KG1 (cell line): Measurements from ENCODE around the gene MTMR3.

Experiments
- DNase-seq: peaks from one replicate; lab custom pipeline; 2025; lab: John Stamatoyannopoulos, UW

MTMR3 gene

GRCh38 chr22:29916007-29916544, 33.1 kb downstream of the MTMR3 start:
- no peak for DNase-seq

- no peak for DNase-seq
Observed at GRCh38 chr22:29917052-29917902, 34.3 kb downstream of the MTMR3 start.

GRCh38 chr22:29925402-29925801, 42.4 kb downstream of the MTMR3 start:
- DNase-seq: no peak

GRCh38 chr22:29926057-29926456, 43.1 kb downstream of the MTMR3 start:
- DNase-seq: no peak

GRCh38 chr22:29932136-29932535, 49.2 kb downstream of the MTMR3 start:
- no peak for DNase-seq

GRCh38 chr22:29933619-29934018, 50.6 kb downstream of the MTMR3 start:
- DNase-seq: no peak

- no peak for DNase-seq
Observed at GRCh38 chr22:29934596-29934995, 51.6 kb downstream of the MTMR3 start.

- no peak for DNase-seq
Observed at GRCh38 chr22:29936186-29936585, 53.2 kb downstream of the MTMR3 start.

GRCh38 chr22:29937940-29938693, 55.1 kb downstream of the MTMR3 start:
- DNase-seq: no peak

- no peak for DNase-seq
Observed at GRCh38 chr22:29940526-29940925, 57.6 kb downstream of the MTMR3 start.

GRCh38 chr22:29944339-29944738, 61.4 kb downstream of the MTMR3 start:
- no peak for DNase-seq

GRCh38 chr22:29945435-29945834, 62.5 kb downstream of the MTMR3 start:
- no peak for DNase-seq

GRCh38 chr22:29946220-29946619, 63.2 kb downstream of the MTMR3 start:
- DNase-seq: no peak

- no peak for DNase-seq
Observed at GRCh38 chr22:29947410-29948384, 64.7 kb downstream of the MTMR3 start.

- DNase-seq: no peak
Observed at GRCh38 chr22:29948385-29948769, 65.4 kb downstream of the MTMR3 start.

GRCh38 chr22:29949872-29950271, 66.9 kb downstream of the MTMR3 start:
- no peak for DNase-seq

- no peak for DNase-seq
Observed at GRCh38 chr22:29951791-29952413, 68.9 kb downstream of the MTMR3 start.

GRCh38 chr22:29954203-29954855, 71.4 kb downstream of the MTMR3 start:
- no peak for DNase-seq

- no peak for DNase-seq
Observed at GRCh38 chr22:29956680-29957079, 73.7 kb downstream of the MTMR3 start.

- DNase-seq: no peak
Observed at GRCh38 chr22:29958170-29958569, 75.2 kb downstream of the MTMR3 start.

GRCh38 chr22:29964776-29965175, 81.8 kb downstream of the MTMR3 start:
- DNase-seq: no peak
